AG04450 (cell line): Measurements from ENCODE around the gene KCNH5. TPM values are rescaled to one million over a fixed set of nuclear protein-coding genes. Genes with fewer than 3 reads are reported as not detected.
"Not testable (repeated sequence)": the region's sequence is repeated elsewhere in the genome, so short reads cannot be mapped to it uniquely, and the experiment has no call there.

Experiments used
- CTCF ChIA-PET: fragments of 300-600, 350-600 bp; formaldehyde crosslinking; extraction: SDS; loops from one replicate; lab custom pipeline; 2022; ENCODE audit warnings: antibody characterized with exemption, inconsistent platforms; lab: Charles Lee
- POLR2A ChIA-PET: fragments of 350-600 bp; formaldehyde crosslinking; extraction: SDS; loops from one replicate; lab custom pipeline; 2021; ENCODE audit warnings: antibody characterized with exemption, inconsistent platforms; lab: Yijun Ruan, JAX
- DNase-seq: peaks from one replicate; pipeline ENCODE4 v3.0.0-alpha.2; 2011; ENCODE audit warnings: low read depth, low spot score
- H3K27ac ChIP-seq: one replicate; pipeline ENCODE4 v1.5.1; 2012; ENCODE audit warnings: low read depth, low read length, control low read depth
- H3K27me3 ChIP-seq: one replicate; pipeline ENCODE4 v1.6.0; 2012; ENCODE audit warnings: low read length; ENCODE audit not compliant: control insufficient read depth, insufficient read depth
- H3K4me3 ChIP-seq: 2 replicates; pipeline ENCODE4 v1.5.1; 2011; ENCODE audit warnings: mild to moderate bottlenecking, low read depth, low read length, control low read depth
- H3K9me3 ChIP-seq: 2 replicates; pipeline ENCODE4 v1.5.1; 2012; ENCODE audit warnings: low read length; ENCODE audit not compliant: control insufficient read depth, insufficient read depth
- CTCF ChIP-seq: IDR thresholded peaks from 2 replicates; pipeline ENCODE4 v1.5.1; 2011; ENCODE audit warnings: low read depth, low read length, control low read depth, inconsistent platforms
- polyA plus RNA-seq: library from polyadenylated mRNA; depleted of rRNA; stranded (reverse); fragments of >200 nt; gene quantifications from 2 replicates; pipeline ENCODE4 v1.2.3, GENCODE V29; 2011

KCNH5 gene
- polyA plus RNA-seq, 1 experiment = 0.24 TPM

GRCh38 chr14:62768753-62769152 lies 276.5 kb downstream of the KCNH5 start:
- Histone ChIP-seq H3K27me3 (no peaks in the 10 kb centered on the region), H3K9me3 (no peaks in the 10 kb centered on the region), H3K4me3 (no peak overlapping the region), H3K27ac (no peak overlapping the region)
- no peak for TF ChIP-seq CTCF
- ChIA-PET CTCF (no interaction called here), POLR2A (no interaction called here)
- DNase-seq = no peak

DNA sequence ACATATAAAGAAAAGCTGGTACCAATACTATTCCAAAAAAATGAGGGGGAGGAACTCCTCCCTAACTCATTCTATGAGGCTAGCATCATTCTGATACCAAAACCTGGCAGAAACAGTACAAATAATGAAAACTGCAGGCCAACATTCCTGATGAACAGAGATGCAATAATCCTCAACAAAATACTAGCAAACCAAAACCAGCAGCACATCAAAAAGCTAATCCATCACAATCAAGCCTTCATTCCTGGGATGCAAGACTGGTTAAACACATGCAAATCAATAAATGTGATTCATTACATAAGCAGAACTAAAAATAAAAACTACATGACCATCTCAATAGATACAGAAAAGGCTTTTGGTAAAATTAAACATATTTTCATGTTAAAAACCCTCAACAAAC lies 281.3 kb downstream of the KCNH5 start:
- Histone ChIP-seq H3K9me3 (peaks cover 3% of the 10 kb centered on the region; the same call in 1 of the 2 replicates), H3K27ac (no peak overlapping the region), H3K4me3 (no peak overlapping the region), H3K27me3 (no peaks in the 10 kb centered on the region)
- no peak for TF ChIP-seq CTCF
- CTCF ChIA-PET = no interaction called here
- no peak for DNase-seq
- POLR2A ChIA-PET = no interaction called here

GRCh38 chr14:62759796-62760195 lies 285.5 kb downstream of the KCNH5 start:
- CTCF ChIA-PET = no interaction called here
- POLR2A ChIA-PET = no interaction called here
- DNase-seq = no peak
- no peaks in the 10 kb centered on the region for H3K27me3 ChIP-seq
- no peak overlapping the region for H3K27ac ChIP-seq
- TF ChIP-seq CTCF = no peak
- H3K4me3 ChIP-seq = no peak overlapping the region
- H3K9me3 ChIP-seq = peaks cover 3% of the 10 kb centered on the region; the same call in 1 of the 2 replicates

- DNase-seq, CTCF ChIA-PET, POLR2A ChIA-PET, H3K27me3 ChIP-seq, H3K9me3 ChIP-seq, H3K27ac ChIP-seq, H3K4me3 ChIP-seq: not testable (repeated sequence)
These were observed 298.4 kb downstream of the KCNH5 start for GRCh38 chr14:62746881-62747280.

DNA sequence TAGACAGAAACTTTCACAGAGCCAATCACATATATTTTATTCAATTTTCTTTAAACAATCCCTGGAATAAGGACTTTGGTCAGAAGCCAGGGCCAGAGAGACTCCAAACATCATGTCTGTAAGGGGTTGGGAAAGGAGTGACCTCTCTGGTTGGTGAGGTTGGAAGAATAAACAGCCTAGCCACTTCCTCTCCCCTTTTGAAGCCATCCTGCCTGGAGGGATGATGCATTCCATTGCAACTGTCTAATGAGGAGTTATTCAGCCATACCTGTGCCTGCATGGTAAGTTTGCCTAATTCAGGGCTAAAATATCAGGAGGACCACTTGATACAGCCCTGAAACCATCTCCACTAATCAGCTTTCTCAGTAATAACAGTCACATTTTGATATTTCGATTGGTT lies 299.8 kb downstream of the KCNH5 start:
- POLR2A ChIA-PET = no interaction called here
- no peak for DNase-seq

More for the DNA sequence above, 299.8 kb downstream of the KCNH5 start:
- Histone ChIP-seq H3K9me3 (no peaks in the 10 kb centered on the region), H3K27ac (no peak overlapping the region), H3K27me3 (no peaks in the 10 kb centered on the region), H3K4me3 (no peak overlapping the region)
- no peak for TF ChIP-seq CTCF
- CTCF ChIA-PET = no interaction called here
